Measurements from ENCODE around the gene SERPINA4. TPM values are rescaled to one million over a fixed set of nuclear protein-coding genes. Genes with fewer than 3 reads are reported as not detected.

SERPINA4 gene
- total RNA-seq, 1 donor from 2014 or later, result not detected

DNA sequence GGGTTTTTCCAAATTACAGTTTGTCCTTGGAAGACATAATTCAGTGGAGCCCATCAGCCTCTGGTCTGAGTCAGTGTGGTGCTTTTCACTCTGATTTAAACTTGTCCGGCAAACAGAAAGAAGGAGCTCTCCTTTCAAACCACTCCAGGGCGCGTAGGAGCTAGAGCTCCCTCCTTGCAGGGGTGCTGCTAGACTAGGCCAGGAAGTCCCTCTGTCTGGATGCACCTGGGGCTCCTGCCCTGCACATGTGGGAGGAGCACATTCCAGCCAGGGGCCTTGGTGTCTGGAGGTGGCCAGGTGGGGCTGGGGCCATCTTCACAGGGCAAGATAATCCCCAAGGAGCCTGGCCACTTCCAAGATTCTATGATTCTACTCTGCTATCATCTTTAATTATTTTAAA lies 54.0 kb downstream of the SERPINA4 start:
- intact Hi-C loops (cut with micrococcal nuclease), result no loop called here

DNA sequence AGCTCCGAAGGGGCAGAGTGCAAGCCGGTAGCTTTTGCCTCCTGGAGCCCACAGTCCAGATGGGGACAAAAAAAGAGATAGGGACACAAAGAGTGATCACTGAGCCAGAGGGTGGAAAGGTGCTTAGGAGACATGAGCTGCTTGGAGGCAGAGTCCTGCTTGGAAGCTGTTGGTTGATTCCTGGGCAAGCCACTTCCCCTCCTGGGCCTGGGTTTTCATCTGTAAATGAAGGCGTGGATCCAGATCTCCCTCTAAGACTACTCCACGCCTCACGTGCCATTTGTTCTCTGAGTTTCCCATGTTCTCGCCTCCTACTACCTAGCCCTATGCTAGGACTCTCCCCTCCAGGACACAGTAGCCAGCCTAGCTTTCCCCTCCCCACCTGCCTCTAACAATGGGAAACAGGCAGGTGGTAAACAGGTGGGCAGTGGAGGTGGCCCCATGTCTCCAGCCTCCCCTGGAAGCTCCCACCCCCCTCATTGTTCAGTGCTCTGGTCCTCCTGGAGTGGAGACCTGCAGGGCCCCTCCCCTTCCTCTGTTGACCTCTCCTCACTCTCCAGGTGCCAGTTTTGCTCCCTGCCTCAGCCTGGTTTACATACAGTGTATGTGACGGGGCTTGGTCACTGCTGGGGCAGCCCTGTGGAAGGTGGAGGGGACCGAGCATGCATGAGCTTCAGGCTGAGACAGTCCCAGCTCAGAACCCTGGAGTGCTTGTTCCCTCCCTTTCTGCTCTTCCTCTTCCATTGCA lies 54.8 kb downstream of the SERPINA4 start:
- intact Hi-C loops (cut with micrococcal nuclease), result no loop called here

DNA sequence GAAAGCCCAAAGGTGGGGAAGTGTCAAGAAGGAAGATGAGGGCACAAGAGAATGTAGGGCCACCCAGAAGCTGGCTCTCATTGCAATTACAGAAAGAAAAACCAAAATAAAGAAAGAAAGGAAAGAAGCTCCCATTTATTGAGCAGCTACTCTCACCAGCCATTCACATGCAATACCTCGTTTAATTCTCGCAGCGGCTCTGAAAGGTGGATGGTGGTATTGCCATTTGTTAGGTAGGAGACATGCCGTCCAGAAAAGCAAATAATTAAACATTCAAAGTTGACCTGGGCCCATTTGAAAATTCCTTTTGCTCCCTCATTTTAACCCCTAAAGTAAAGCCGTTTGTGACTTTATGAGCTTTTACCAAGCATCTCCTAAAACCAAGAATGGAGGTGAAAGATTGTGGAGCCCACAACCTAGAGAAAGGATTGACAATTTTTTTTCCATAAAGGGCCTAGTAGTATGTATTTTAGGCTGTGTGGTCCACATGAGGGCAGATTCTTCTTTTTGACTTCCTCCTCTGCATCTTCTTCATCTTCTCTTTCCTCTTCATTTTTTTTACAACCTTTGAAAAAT lies 56.2 kb downstream of the SERPINA4 start:
- intact Hi-C loops (cut with micrococcal nuclease), result no loop called here

DNA sequence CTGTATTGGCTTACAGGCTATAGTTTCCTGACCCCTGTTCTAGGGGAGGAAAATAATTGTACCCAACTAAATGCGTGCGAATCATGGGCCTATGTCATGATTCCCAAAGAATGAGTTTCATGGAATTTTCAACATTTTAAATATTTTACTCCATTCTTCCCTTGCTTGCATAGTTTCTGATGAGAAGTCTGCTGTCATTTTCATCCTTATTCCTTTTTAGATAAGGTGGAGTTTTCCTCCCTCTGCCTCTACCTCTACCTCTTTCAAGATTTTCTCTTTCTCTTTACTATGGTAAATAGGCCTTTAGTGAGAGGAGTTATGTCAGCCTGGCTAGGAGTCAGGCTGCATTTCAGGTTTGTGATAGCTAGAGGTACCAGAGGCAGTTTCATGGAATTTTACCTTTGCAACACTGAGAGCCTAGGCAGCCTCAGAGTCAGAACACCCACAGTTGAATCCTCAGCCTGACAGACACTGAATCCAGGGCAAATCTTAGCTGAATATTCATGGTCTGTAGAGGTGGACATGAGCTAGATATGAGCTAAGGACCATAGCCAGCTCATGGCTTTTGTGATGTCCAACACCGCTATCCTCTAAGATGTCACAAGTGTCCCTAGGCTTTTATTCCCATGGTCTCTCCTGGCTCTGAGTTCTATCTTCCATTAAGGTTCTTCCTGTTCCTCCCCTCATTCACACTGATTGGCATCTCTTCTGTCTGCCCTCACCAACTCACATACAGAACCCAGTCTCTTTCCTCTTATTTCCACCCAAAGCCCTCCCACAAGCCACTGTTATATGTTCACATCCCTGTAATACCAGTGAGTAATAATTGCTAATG lies 57.0 kb downstream of the SERPINA4 start:
- intact Hi-C loops (cut with micrococcal nuclease), result no loop called here

DNA sequence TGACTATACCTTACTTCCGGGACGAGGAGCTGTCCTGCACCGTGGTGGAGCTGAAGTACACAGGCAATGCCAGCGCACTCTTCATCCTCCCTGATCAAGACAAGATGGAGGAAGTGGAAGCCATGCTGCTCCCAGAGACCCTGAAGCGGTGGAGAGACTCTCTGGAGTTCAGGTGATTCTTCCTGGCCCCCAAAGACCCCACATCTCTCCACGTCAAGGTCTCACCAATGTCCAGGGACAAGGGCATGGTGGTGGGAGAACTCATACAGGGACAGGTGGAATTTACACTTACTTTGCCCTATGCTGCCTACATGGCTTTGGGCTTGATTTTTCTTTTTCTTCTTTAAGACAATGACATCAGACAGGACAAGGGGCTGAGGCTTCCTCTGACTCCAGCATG lies 58.1 kb downstream of the SERPINA4 start:
- intact Hi-C loops (cut with micrococcal nuclease), result no loop called here

Other genes with a start within 250 kb of the SERPINA4 start
- not detected in 2 replicates for gene SERPINA6, start 238.1 kb upstream of the SERPINA4 start, total RNA-seq
- gene SERPINA2, start 194.7 kb upstream of the SERPINA4 start, total RNA-seq, result not detected in 2 replicates
- 0.20 and 0.22 TPM in 2 replicates for gene SERPINA1, start 172.8 kb upstream of the SERPINA4 start, total RNA-seq
- not detected in 2 replicates for gene SERPINA11, start 108.6 kb upstream of the SERPINA4 start, total RNA-seq
- gene SERPINA9, start 85.2 kb upstream of the SERPINA4 start, total RNA-seq, result not detected in 2 replicates
- not detected in 2 replicates for gene SERPINA12, start 52.0 kb upstream of the SERPINA4 start, total RNA-seq
- gene SERPINA5, start 20.0 kb downstream of the SERPINA4 start, total RNA-seq, result not detected in 2 replicates
- not detected in 2 replicates for gene SERPINA3, start 50.9 kb downstream of the SERPINA4 start, total RNA-seq
- gene GSC, start 208.7 kb downstream of the SERPINA4 start, total RNA-seq, result not detected in 2 replicates

Measured in T-helper 1 cell treated with Interleukin-12 subunit alpha and Interleukin-12 subunit beta and Interleukin-4 antibody, amounts not matched to agents 30 ng/mL and 1 ng/mL, for 36 hours (primary cell).